NCI-H2196 treated with DMSO at 0.1 percent for 48 hours (cell line): ENCODE results near the gene NUP93.

Experiments
- DNase-seq: peaks from one replicate; lab custom pipeline; 2025; ENCODE audit not compliant: unreplicated experiment; lab: John Stamatoyannopoulos, UW

The NUP93 gene

DNA sequence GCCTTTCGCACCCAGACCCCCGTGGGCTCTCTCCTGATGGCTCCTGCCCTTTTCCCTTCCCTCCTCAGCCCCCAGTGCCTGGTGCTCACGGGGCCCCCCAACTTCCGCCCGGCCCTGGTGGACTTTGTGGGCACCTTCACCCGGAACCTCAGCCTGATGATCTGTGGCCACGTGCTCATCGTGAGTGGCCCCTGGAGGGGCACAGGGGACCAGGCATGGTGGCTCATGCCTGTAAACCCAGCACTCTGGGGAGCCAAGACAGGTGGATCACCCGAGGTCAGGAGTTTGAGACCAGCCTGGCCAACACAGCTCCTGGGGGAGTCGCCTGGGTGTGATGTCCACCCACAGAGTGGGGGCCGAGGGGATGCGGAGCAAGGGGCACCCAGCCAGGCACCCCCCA is 156.4 kb downstream of the NUP93 start:
- DNase-seq = no peak

DNA sequence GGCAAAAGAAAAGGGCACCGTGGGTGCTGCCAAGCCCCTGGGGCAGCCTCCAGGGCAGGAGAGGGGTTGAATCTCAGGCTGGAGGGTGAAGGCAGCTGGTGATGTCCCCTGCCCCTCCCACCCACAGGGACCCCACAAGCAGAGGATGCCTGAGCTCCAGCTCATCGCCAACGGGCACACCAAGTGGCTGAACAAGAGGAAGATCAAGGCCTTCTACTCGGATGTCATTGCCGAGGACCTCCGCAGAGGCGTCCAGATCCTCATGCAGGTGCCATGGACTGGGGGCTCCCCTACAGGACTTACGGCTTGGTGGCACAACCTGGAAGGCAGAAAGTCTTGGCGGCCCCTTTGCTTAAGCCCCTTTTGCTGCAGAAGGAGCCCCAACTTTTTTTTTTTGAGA is 156.9 kb downstream of the NUP93 start:
- no peak for DNase-seq

DNA sequence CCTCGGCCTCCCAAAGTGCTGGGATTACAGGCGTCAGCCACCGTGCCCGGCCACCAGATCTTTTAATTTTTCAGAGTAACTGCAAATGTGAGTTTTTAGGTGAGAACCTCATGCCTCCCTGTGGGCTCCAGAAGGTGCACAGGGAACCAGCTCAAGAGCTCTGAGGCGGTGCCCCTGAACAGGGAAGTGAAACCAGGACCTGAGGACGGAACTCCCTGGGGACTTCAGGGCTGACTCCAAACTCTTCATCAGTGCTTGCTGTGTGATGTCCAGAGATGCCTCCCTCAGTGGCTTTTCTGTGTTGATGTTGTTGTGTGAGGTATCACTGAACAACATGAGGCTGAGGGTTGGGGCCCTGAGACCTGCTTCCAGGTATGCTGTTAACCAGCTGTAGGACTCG is 158.9 kb downstream of the NUP93 start:
- DNase-seq = no peak

DNA sequence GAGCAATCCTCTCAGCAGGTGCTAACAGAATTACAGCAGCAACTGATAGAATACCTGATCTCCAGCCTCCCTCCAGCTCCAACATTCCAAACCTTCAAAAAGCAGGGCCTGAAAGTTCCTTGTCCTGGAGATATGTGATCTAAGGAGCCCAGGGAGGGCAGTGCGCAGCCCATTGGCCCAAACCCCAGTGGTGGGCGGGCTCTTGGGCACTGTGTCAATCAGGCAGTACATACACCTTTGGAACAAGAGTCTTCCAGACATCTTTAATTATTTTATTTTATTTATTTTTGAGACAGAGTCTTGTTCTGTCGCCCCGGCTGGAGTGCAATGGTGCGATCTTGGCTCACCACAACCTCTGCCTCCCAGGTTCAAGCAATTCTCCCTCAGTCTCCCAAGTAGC is 159.3 kb downstream of the NUP93 start:
- no peak for DNase-seq

DNA sequence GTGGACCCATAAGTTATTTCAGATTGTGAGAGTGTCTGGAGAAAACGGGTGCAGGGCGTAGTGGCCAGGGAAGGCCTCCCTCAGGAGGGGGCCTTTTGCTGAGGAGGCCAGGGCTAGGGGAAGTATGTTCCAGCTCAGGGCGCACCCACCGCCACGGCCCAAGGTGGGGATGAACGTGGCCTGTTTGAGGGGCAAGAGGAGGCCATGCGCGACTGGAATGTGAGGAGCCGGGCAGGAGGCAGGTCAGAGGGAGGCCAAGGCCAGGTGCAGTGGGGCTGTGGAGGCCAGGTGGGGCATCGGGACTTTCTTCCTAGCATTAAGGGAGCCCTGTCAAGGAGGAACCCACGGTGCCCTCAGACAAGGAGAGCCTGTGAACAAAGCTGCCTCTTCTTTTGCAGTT is 161.8 kb downstream of the NUP93 start:
- DNase-seq = no peak

DNA sequence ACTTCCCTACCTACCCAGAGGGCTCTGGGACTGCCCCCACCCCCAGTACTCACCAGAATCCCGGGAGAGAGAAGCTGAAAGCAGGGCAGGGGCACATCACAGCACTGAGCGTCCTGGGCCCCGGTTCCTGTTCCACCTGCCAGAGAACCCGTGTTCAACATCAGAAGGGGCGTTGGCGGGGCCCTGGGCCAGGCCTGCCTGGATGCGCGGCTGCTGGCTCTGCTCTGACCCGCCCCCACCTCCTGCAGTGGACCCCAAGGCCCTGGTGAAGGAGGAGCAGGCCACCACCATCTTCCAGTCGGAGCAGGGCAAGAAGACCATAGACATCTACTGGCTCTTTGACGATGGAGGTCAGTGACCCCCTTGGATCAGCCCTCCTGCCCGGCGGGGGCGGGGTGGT is 162.8 kb downstream of the NUP93 start:
- no peak for DNase-seq

DNA sequence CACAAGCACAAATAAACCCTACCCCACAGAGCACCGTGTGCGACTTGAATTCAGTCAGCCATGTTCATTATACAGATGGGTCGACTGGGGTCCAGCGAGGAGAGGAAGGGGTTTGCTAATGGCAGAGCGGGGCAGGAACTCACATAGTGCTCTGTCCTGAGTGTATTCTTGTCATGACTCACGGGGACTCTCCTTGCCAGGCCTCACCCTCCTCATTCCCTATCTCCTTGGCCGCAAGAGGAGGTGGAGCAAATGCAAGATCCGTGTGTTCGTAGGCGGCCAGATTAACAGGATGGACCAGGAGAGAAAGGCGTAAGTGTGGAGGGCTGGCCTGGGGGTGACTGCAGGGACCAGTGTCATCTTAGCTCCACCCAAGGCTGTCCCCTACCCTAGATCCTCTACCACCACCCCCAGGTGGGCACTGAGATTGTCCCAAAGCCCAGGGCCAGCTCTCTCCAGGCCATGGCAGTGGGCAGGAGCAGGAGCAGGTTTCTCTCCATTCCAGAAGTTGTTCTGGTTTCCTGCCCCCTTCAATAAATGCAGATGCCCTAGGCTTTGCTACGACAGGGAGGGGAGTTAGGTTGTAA is 164.5 kb downstream of the NUP93 start:
- DNase-seq = no peak

DNA sequence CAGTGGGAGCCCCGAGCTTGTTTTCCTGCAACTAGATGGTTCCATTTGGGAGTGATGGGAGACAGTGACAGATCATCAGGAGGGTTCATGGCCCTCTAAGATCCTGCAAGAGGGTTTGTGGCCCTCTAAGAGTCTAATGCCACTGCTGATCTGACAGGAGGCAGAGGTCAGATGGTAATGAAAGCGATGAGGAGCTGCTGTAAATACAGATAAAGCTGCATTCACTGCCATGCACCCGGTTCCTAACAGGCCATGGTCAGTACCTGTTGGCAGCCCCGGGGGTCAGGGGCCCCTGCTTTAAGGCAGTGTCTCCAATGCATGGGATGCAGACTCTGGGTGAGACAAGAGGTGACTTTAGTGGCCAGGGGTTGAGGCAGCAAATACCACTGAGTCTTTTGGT is 165.9 kb downstream of the NUP93 start:
- DNase-seq = no peak

DNA sequence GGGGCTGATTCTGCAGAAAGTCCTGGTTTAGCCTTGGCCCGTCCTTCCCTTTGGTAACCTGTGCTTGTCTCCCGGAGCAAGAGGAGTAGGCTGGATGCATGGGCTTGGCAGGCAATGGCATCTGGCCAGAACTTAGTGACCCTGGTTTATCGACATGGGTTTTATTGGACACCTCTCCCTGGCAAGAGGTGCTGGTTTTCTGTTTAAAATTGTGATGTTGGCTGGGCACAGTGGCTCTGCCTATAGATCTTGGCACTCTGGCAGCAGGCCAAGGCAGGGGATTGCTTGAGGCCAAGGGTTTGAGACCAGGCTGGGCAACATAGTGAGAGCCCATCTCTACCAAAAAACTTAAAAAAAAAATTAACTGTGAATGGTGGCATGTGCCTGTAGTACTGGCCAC is 166.3 kb downstream of the NUP93 start:
- no peak for DNase-seq

DNA sequence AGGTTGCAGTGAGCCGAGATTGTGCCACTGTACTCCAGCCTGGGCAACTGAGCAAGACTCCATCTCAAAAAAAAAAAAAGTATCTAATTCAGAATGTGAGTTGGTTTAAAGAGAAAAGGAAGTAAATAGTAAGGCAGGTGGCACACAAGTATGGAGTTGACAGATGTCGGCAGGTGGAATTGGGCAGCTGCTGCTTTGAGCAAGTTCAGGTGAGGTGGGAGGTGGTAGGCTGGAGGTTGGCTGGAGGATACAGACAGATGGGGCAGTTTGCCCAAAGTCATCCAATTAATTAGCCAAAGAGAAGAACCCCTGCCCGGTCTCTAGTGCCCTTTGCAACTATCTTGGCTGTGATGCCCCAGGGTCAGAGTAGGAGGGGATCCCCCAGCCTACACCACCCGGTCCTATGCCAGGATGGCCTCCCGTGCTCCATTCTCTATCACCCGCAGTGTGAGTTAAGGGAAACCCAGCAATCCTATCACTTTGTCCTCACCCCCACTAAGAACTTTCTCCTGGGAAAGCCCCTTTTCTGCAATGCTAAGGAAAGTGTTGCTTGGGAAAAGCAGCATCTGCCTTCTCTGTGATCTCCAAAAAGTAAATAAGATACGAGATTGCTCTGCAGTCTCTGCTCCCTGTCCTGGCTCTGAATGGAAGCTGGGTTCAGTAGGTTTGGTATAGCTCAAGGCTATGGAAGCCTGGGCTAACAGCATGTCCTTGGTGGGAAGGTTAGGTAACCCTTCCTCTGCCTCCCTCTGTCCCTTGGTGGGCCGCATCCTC is 167.3 kb downstream of the NUP93 start:
- no peak for DNase-seq

DNA sequence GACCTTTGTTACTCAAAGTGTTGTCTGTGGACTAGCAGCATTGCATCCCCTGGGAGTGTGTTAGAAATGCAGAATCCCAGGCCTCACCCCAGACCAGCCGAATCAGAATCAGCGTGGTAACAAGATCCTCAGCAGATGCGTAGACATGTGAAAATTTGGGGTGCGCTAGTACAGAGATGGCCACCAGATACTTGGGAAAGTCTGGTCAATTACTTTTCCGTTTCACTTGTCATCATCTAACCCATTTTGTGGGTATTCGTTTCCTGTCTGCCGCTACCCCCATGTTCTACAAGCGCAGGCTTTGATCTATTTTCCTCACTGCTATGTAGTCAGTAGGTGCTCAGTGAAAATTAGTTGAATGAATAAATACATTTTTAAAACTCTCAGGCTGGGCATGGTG is 168.9 kb downstream of the NUP93 start:
- no peak for DNase-seq
